ENCODE results near the gene PRKX.
"Not testable (repeated sequence)": the region's sequence is repeated elsewhere in the genome, so short reads cannot be mapped to it uniquely, and the experiment has no call there.

PRKX gene

GRCh38 chrX:3653111-3653510, 60.3 kb downstream of the PRKX start:
- DNase-seq (ENCODE audit: low spot score): no peak

- no peak for DNase-seq (ENCODE audit: low spot score)
These were observed 62.2 kb downstream of the PRKX start for GRCh38 chrX:3651277-3651676.

GRCh38 chrX:3648084-3648483, 65.4 kb downstream of the PRKX start:
- DNase-seq (ENCODE audit: low spot score): no peak

- DNase-seq (ENCODE audit: low spot score): not testable (repeated sequence)
These were observed 73.4 kb downstream of the PRKX start for GRCh38 chrX:3639858-3640631.

GRCh38 chrX:3639236-3639635, 74.2 kb downstream of the PRKX start:
- peak; percentile 76 for DNase-seq (ENCODE audit: low spot score)

- DNase-seq (ENCODE audit: low spot score): peak; percentile 42
These were observed 75.1 kb downstream of the PRKX start for GRCh38 chrX:3638280-3638873.

- DNase-seq (ENCODE audit: low spot score): no peak
These were observed 76.6 kb downstream of the PRKX start for GRCh38 chrX:3636803-3637202.

GRCh38 chrX:3631196-3631595, 82.3 kb downstream of the PRKX start:
- DNase-seq (ENCODE audit: low spot score): no peak

GRCh38 chrX:3627594-3627993, 85.9 kb downstream of the PRKX start:
- DNase-seq (ENCODE audit: low spot score): no peak

GRCh38 chrX:3621414-3621813, 92.0 kb downstream of the PRKX start:
- DNase-seq (ENCODE audit: low spot score): no peak

GRCh38 chrX:3611744-3612143, 101.7 kb downstream of the PRKX start:
- DNase-seq (ENCODE audit: low spot score): not testable (repeated sequence)

GRCh38 chrX:3609810-3610209, 103.6 kb downstream of the PRKX start:
- no peak for DNase-seq (ENCODE audit: low spot score)

- DNase-seq (ENCODE audit: low spot score): no peak
These were observed 110.3 kb downstream of the PRKX start for GRCh38 chrX:3603026-3603661.

GRCh38 chrX:3599802-3600430, 113.5 kb downstream of the PRKX start:
- DNase-seq (ENCODE audit: low spot score): no peak

- no peak for DNase-seq (ENCODE audit: low spot score)
These were observed 114.7 kb downstream of the PRKX start for GRCh38 chrX:3598709-3599108.

- no peak for DNase-seq (ENCODE audit: low spot score)
These were observed 115.3 kb downstream of the PRKX start for GRCh38 chrX:3598046-3598605.

- DNase-seq (ENCODE audit: low spot score): no peak
These were observed 121.3 kb downstream of the PRKX start for GRCh38 chrX:3592184-3592583.

- DNase-seq (ENCODE audit: low spot score): no peak
These were observed 124.0 kb downstream of the PRKX start for GRCh38 chrX:3589474-3589873.

GRCh38 chrX:3585719-3586118, 127.7 kb downstream of the PRKX start:
- DNase-seq (ENCODE audit: low spot score): no peak

- no peak for DNase-seq (ENCODE audit: low spot score)
These were observed 128.9 kb downstream of the PRKX start for GRCh38 chrX:3584415-3584996.

GRCh38 chrX:3582451-3582850, 131.0 kb downstream of the PRKX start:
- no peak for DNase-seq (ENCODE audit: low spot score)

- no peak for DNase-seq (ENCODE audit: low spot score)
These were observed 131.8 kb downstream of the PRKX start for GRCh38 chrX:3581609-3582108.
